GM18907 (cell line): Measurements from ENCODE around the gene OLAH.

Source experiments
- ATAC-seq: cut with Tn5 transposase; IDR thresholded peaks from one replicate; pipeline ENCODE4 v1.9.1; 2021; ENCODE audit warnings: mild to moderate bottlenecking, moderate library complexity; ENCODE audit not compliant: unreplicated experiment

OLAH gene

GRCh38 chr10:15122477-15123030, 78.8 kb downstream of the OLAH start:
- ATAC-seq: peak; percentile 85
